ENCODE results near the gene DCPS. TPM values are rescaled to one million over a fixed set of nuclear protein-coding genes. Genes with fewer than 3 reads are reported as not detected.
"Not testable (repeated sequence)": the region's sequence is repeated elsewhere in the genome, so short reads cannot be mapped to it uniquely, and the experiment has no call there.

Gene DCPS
- total RNA-seq, 1 donor from 2014 or later, result 8.8 TPM

GRCh38 chr11:126391970-126392632 lies 88.2 kb downstream of the DCPS start:
- no peak for TF ChIP-seq CTCF (IDR thresholded peaks at IDR 0.05; ENCODE audit: unreplicated experiment)
- no peaks in the 10 kb centered on the region for H3K27me3 Mint-ChIP-seq (ENCODE audit: low read depth)
- H3K4me3 Mint-ChIP-seq, result no peak overlapping the region
- peaks cover 12% of the 10 kb centered on the region for H3K4me1 Mint-ChIP-seq
- no peak overlapping the region for H3K27ac Mint-ChIP-seq
- H3K9me3 Mint-ChIP-seq, result no peaks in the 10 kb centered on the region
- no peak for DNase-seq (ENCODE audit: low spot score in 2 of 2, unreplicated experiment in 2 of 2)
- H3K36me3 Mint-ChIP-seq, result no peaks in the 10 kb centered on the region

GRCh38 chr11:126392633-126393013 lies 88.8 kb downstream of the DCPS start:
- no peak for TF ChIP-seq CTCF (IDR thresholded peaks at IDR 0.05; ENCODE audit: unreplicated experiment)
- H3K4me1 Mint-ChIP-seq, result peaks cover 12% of the 10 kb centered on the region
- H3K9me3 Mint-ChIP-seq, result no peaks in the 10 kb centered on the region
- no peak overlapping the region for H3K4me3 Mint-ChIP-seq
- H3K27ac Mint-ChIP-seq, result no peak overlapping the region
- no peaks in the 10 kb centered on the region for H3K36me3 Mint-ChIP-seq
- no peak for DNase-seq (ENCODE audit: low spot score in 2 of 2, unreplicated experiment in 2 of 2)
- no peaks in the 10 kb centered on the region for H3K27me3 Mint-ChIP-seq (ENCODE audit: low read depth)

- no peak for DNase-seq (ENCODE audit: low spot score in 2 of 2, unreplicated experiment in 2 of 2)
- Mint-ChIP-seq H3K9me3 (no peaks in the 10 kb centered on the region), H3K36me3 (no peaks in the 10 kb centered on the region), H3K4me1 (peaks cover 9% of the 10 kb centered on the region), H3K4me3 (no peak overlapping the region), H3K27ac (no peak overlapping the region), H3K27me3 (ENCODE audit: low read depth) (no peaks in the 10 kb centered on the region)
- no peak for TF ChIP-seq CTCF (IDR thresholded peaks at IDR 0.05; ENCODE audit: unreplicated experiment)
These were observed 89.3 kb downstream of the DCPS start for GRCh38 chr11:126393143-126393542.

GRCh38 chr11:126394036-126394435 lies 90.2 kb downstream of the DCPS start:
- Mint-ChIP-seq H3K36me3 (no peaks in the 10 kb centered on the region), H3K4me3 (no peak overlapping the region), H3K27me3 (ENCODE audit: low read depth) (no peaks in the 10 kb centered on the region), H3K4me1 (peaks cover 8% of the 10 kb centered on the region), H3K27ac (no peak overlapping the region), H3K9me3 (no peaks in the 10 kb centered on the region)
- no peak for DNase-seq (ENCODE audit: low spot score in 2 of 2, unreplicated experiment in 2 of 2)
- no peak for TF ChIP-seq CTCF (IDR thresholded peaks at IDR 0.05; ENCODE audit: unreplicated experiment)

- not testable (repeated sequence) for DNase-seq (ENCODE audit: low spot score in 2 of 2, unreplicated experiment in 2 of 2); H3K27me3 Mint-ChIP-seq (ENCODE audit: low read depth); H3K27ac Mint-ChIP-seq; H3K36me3 Mint-ChIP-seq; H3K4me1 Mint-ChIP-seq; H3K9me3 Mint-ChIP-seq; H3K4me3 Mint-ChIP-seq
These were observed 90.8 kb downstream of the DCPS start for GRCh38 chr11:126394634-126395072.

Other genes starting within 250 kb of the DCPS start
- gene CDON, start 241.2 kb upstream of the DCPS start, total RNA-seq, result 159 to 180 TPM (median 165 TPM) in 3 replicates
- 41.6 to 42.7 TPM (median 42.0 TPM) in 3 replicates for gene RPUSD4, start 92.4 kb upstream of the DCPS start, total RNA-seq
- gene FAM118B, start 92.3 kb upstream of the DCPS start, total RNA-seq, result 20.3 to 23.9 TPM (median 20.7 TPM) in 3 replicates
- gene SRPRA, start 35.2 kb upstream of the DCPS start, total RNA-seq, result 85.7 to 90.9 TPM (median 86.7 TPM) in 3 replicates
- gene FOXRED1, start 34.9 kb upstream of the DCPS start, total RNA-seq, result 44.5 to 50.7 TPM (median 48.6 TPM) in 3 replicates
- gene TIRAP, start 21.0 kb upstream of the DCPS start, total RNA-seq, result 9.2 to 10.2 TPM (median 10.0 TPM) in 3 replicates
- gene ST3GAL4, start 51.6 kb downstream of the DCPS start, total RNA-seq, result 15.6 to 17.4 TPM (median 16.4 TPM) in 3 replicates

All from mesothelial cell of epicardium (in vitro differentiated cells).